Measurements from ENCODE around the gene CNOT6L. TPM values are rescaled to one million over a fixed set of nuclear protein-coding genes. Genes with fewer than 3 reads are reported as not detected.
A peak's percentile ranks its signal among the peaks of the same experiment; 100 is the strongest.

The CNOT6L gene
- total and polyA plus RNA-seq, 10 donors = 7.0 to 122 (median 81.6) TPM

GRCh38 chr4:77815636-77816035 is 3.5 kb downstream of the CNOT6L start:
- Histone ChIP-seq H3K9me3 (peaks cover 0 to 5% (median 0%) of the 10 kb centered on the region in 8 donors), H3K36me3 (peaks cover 0 to 15% (median 0%) of the 10 kb centered on the region in 6 donors), H3K27me3 (replicated peaks in 1 of 7) (no peaks in the 10 kb centered on the region), H3K4me1 (peaks cover 28 to 80% (median 73%) of the 10 kb centered on the region in 6 donors), H3K4me3 (peak overlapping the region in 1 of 8 donors; percentile 86), H3K27ac (peak overlapping the region in 4 of 8 donors; percentile 1 to 27 (median 25))
- TF ChIP-seq POLR2AphosphoS5 (IDR thresholded peaks at IDR 0.05) = no peak
- TF ChIP-seq POLR2A (IDR thresholded peaks at IDR 0.05) = no peak
- no peak for TF ChIP-seq CTCF (IDR thresholded peaks at IDR 0.05 in 8 of 11, conservative IDR thresholded peaks at IDR 0.05 in 3 of 11)
- no peak for DNase-seq
- intact Hi-C loops (cut with DNase I; ENCODE audit: low total_unique reads) = loop anchor here (5.0 kb wide), 1 partner anchor 47 kb away; the partner anchor contains the start of gene MRPL1

GRCh38 chr4:77805840-77806239 is 13.3 kb downstream of the CNOT6L start:
- H3K4me3 ChIP-seq = no peak overlapping the region
- 64 to 73% (median 65%) methylated on average over 8 of the region's 8 CpGs for WGBS, 5 donors

GRCh38 chr4:77804471-77804870 is 14.7 kb downstream of the CNOT6L start:
- intact Hi-C loops (cut with DNase I; ENCODE audit: low total_unique reads) = no loop called here
- H3K36me3 ChIP-seq = peaks cover 0 to 17% (median 0%) of the 10 kb centered on the region in 6 donors
- peaks cover 39 to 98% (median 88%) of the 10 kb centered on the region in 6 donors for H3K4me1 ChIP-seq
- no peak overlapping the region for H3K27ac ChIP-seq
- no peak for DNase-seq
- no peaks in the 10 kb centered on the region for H3K9me3 ChIP-seq
- H3K27me3 ChIP-seq (replicated peaks in 1 of 7) = no peaks in the 10 kb centered on the region
- TF ChIP-seq CTCF (IDR thresholded peaks at IDR 0.05 in 8 of 11, conservative IDR thresholded peaks at IDR 0.05 in 3 of 11) = no peak
- TF ChIP-seq POLR2A (IDR thresholded peaks at IDR 0.05) = no peak
- TF ChIP-seq POLR2AphosphoS5 (IDR thresholded peaks at IDR 0.05) = no peak
- H3K4me3 ChIP-seq = no peak overlapping the region

More at GRCh38 chr4:77805840-77806239, 13.3 kb downstream of the CNOT6L start:
- Histone ChIP-seq H3K4me1 (peaks cover 35 to 98% (median 85%) of the 10 kb centered on the region in 6 donors), H3K9me3 (no peaks in the 10 kb centered on the region), H3K36me3 (peaks cover 0 to 22% (median 0%) of the 10 kb centered on the region in 6 donors), H3K27ac (no peak overlapping the region), H3K27me3 (replicated peaks in 1 of 7) (no peaks in the 10 kb centered on the region)
- no peak for TF ChIP-seq CTCF (IDR thresholded peaks at IDR 0.05 in 8 of 11, conservative IDR thresholded peaks at IDR 0.05 in 3 of 11)
- no peak for TF ChIP-seq POLR2AphosphoS5 (IDR thresholded peaks at IDR 0.05)
- TF ChIP-seq POLR2A (IDR thresholded peaks at IDR 0.05) = no peak
- intact Hi-C loops (cut with DNase I; ENCODE audit: low total_unique reads) = no loop called here
- no peak for DNase-seq

GRCh38 chr4:77802402-77802801 is 16.8 kb downstream of the CNOT6L start:
- intact Hi-C loops (cut with DNase I; ENCODE audit: low total_unique reads) = no loop called here
- H3K4me1 ChIP-seq = peaks cover 36 to 100% (median 87%) of the 10 kb centered on the region in 6 donors

More at GRCh38 chr4:77802402-77802801, 16.8 kb downstream of the CNOT6L start:
- Histone ChIP-seq H3K27me3 (replicated peaks in 1 of 7) (no peaks in the 10 kb centered on the region), H3K27ac (no peak overlapping the region), H3K9me3 (no peaks in the 10 kb centered on the region), H3K36me3 (peaks cover 0 to 10% (median 0%) of the 10 kb centered on the region in 6 donors), H3K4me3 (no peak overlapping the region)
- DNase-seq = no peak
- TF ChIP-seq POLR2A (IDR thresholded peaks at IDR 0.05) (no peak), CTCF (IDR thresholded peaks at IDR 0.05 in 8 of 11, conservative IDR thresholded peaks at IDR 0.05 in 3 of 11) (no peak), POLR2AphosphoS5 (IDR thresholded peaks at IDR 0.05) (no peak)

Data from spleen (tissue), 11 donors.